ENCODE measurements around the gene CHTF8. TPM values are rescaled to one million over a fixed set of nuclear protein-coding genes. Genes with fewer than 3 reads are reported as not detected.

Gene CHTF8
- total RNA-seq, 1 donor from 2014 or later: 86.4 TPM

DNA sequence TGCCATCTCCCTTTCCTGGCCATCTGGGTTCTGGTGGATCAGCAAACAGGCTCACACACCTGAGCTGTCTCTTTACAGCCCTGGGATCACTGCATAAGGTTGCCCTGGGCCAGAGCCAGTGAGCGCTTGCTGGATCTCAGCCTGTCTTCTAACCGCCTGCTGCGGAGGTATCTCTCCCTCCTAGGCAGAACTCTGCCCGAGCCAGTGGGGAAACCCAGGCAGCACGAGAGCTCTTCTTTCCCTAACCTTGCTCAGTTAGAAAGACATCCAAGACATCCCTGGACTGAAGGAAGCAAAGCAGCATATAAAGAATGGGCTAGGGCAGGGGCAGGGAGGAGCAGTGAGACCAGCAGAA, 20.5 kb downstream of the CHTF8 start:
- Mint-ChIP-seq H3K4me3 (ENCODE audit: unreplicated experiment) (no peak overlapping the region), H3K4me1 (ENCODE audit: low read depth, unreplicated experiment) (peaks cover 5% of the 10 kb centered on the region), H3K9me3 (ENCODE audit: unreplicated experiment) (no peaks in the 10 kb centered on the region), H3K27ac (ENCODE audit: unreplicated experiment) (no peak overlapping the region), H3K36me3 (ENCODE audit: low read depth, unreplicated experiment) (peaks cover 30% of the 10 kb centered on the region), H3K27me3 (ENCODE audit: low read depth, unreplicated experiment) (peaks cover 11% of the 10 kb centered on the region)
- FAIRE-seq: no peak
- H3K36me3 ChIP-seq (ENCODE audit: insufficient read depth, low read length): no peaks in the 10 kb centered on the region
- no peak overlapping the region for H3K4me3 ChIP-seq (ENCODE audit: insufficient read depth, low read depth, low read length)
- peaks cover 4% of the 10 kb centered on the region for H3K27me3 ChIP-seq (ENCODE audit: insufficient read depth, low read length)
- TF ChIP-seq, protein P1, sequence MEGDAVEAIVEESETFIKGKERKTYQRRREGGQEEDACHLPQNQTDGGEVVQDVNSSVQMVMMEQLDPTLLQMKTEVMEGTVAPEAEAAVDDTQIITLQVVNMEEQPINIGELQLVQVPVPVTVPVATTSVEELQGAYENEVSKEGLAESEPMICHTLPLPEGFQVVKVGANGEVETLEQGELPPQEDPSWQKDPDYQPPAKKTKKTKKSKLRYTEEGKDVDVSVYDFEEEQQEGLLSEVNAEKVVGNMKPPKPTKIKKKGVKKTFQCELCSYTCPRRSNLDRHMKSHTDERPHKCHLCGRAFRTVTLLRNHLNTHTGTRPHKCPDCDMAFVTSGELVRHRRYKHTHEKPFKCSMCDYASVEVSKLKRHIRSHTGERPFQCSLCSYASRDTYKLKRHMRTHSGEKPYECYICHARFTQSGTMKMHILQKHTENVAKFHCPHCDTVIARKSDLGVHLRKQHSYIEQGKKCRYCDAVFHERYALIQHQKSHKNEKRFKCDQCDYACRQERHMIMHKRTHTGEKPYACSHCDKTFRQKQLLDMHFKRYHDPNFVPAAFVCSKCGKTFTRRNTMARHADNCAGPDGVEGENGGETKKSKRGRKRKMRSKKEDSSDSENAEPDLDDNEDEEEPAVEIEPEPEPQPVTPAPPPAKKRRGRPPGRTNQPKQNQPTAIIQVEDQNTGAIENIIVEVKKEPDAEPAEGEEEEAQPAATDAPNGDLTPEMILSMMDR (IDR thresholded peaks at IDR 0.05; ENCODE audit: insufficient read depth, low read depth, low read length): no peak
- no peak for TF ChIP-seq EZH2 (IDR thresholded peaks at IDR 0.05; ENCODE audit: insufficient read depth, low read length)
- DNase-seq (ENCODE audit: low read depth): no peak
- H3K27ac ChIP-seq (ENCODE audit: low read depth, low read length): no peak overlapping the region
- no peak overlapping the region for H2AFZ ChIP-seq (ENCODE audit: low read depth, low read length)
- no peak overlapping the region for H3K4me2 ChIP-seq (ENCODE audit: low read length)
- peaks cover 14% of the 10 kb centered on the region for H3K4me1 ChIP-seq (ENCODE audit: insufficient read depth, low read length)
- no peaks in the 10 kb centered on the region for H3K79me2 ChIP-seq (ENCODE audit: insufficient read depth, low read length)
- H3K9ac ChIP-seq (ENCODE audit: low read length): no peak overlapping the region
- no peaks in the 10 kb centered on the region for H3K9me3 ChIP-seq (ENCODE audit: insufficient read depth, low read depth, low read length)
- peaks cover 60% of the 10 kb centered on the region for H4K20me1 ChIP-seq (ENCODE audit: insufficient read depth, low read length)

DNA sequence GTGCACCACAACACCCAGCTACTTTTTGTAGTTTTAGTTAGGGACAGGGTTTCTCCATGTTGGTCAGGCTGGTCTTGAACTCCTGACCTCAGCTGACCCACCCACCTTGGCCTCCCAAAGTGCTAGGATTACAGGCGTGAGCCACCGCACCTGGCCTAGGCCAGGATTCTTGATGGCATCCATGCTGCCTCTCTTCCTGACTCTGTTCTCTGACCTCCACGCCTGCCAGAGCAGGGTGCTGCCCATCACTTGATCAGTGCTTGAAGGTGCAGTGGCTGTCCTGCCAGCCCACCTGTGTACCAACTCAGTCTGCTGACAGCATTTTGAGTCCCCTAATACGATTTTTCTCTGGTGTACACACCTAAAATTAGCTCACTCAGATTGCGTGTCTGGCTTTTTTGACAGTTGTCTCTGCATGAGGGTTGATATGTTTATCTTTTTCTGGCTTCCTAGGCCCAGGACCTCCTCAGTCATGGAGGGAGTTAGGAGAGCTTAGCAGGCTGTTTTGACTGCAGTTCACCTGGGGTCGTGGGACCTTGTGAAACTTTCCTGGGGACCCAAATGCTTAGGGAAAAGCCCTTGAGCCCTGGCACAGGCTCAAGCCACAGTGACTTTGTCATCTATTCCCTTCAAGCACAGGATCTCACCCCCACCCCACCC, 21.0 kb downstream of the CHTF8 start:
- peaks cover 5% of the 10 kb centered on the region for H3K27me3 ChIP-seq (ENCODE audit: insufficient read depth, low read length)
- no peak overlapping the region for H3K27ac ChIP-seq (ENCODE audit: low read depth, low read length)

DNA sequence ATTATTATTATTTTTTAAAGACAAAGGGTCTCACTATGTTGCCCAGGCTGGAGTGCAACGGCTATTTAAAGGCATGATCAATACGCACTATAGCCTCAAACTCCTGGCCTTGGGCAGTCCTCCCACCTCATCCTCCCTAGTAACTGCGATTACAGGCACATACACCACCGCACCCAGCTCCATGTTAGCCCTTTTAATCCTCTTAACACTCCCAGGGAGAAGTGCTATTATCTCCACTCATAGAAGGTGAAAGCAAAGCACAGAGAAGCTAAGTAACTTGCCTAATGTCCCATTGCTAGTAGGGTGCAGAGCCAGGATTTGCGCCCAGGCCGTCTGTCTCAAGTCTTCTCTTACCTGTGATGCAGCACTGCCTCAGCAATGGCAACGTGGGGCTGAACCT, 22.0 kb downstream of the CHTF8 start:
- no peaks in the 10 kb centered on the region for H3K36me3 ChIP-seq (ENCODE audit: insufficient read depth, low read length)
- H3K27me3 ChIP-seq (ENCODE audit: insufficient read depth, low read length): peaks cover 5% of the 10 kb centered on the region
- H4K20me1 ChIP-seq (ENCODE audit: insufficient read depth, low read length): peaks cover 54% of the 10 kb centered on the region
- H3K27ac Mint-ChIP-seq (ENCODE audit: unreplicated experiment): no peak overlapping the region
- no peaks in the 10 kb centered on the region for H3K9me3 ChIP-seq (ENCODE audit: insufficient read depth, low read depth, low read length)
- peaks cover 24% of the 10 kb centered on the region for H3K4me1 ChIP-seq (ENCODE audit: insufficient read depth, low read length)
- peaks cover 13% of the 10 kb centered on the region for H3K27me3 Mint-ChIP-seq (ENCODE audit: low read depth, unreplicated experiment)
- H3K4me3 Mint-ChIP-seq (ENCODE audit: unreplicated experiment): no peak overlapping the region
- no peak overlapping the region for H3K4me2 ChIP-seq (ENCODE audit: low read length)
- H2AFZ ChIP-seq (ENCODE audit: low read depth, low read length): no peak overlapping the region
- H3K4me1 Mint-ChIP-seq (ENCODE audit: low read depth, unreplicated experiment): peaks cover 7% of the 10 kb centered on the region
- TF ChIP-seq EZH2 (IDR thresholded peaks at IDR 0.05; ENCODE audit: insufficient read depth, low read length): no peak
- TF ChIP-seq, protein P1 (IDR thresholded peaks at IDR 0.05; ENCODE audit: insufficient read depth, low read depth, low read length): no peak
- no peak for FAIRE-seq
- H3K79me2 ChIP-seq (ENCODE audit: insufficient read depth, low read length): no peaks in the 10 kb centered on the region
- H3K9ac ChIP-seq (ENCODE audit: low read length): no peak overlapping the region
- no peak for DNase-seq (ENCODE audit: low read depth)
- no peak overlapping the region for H3K4me3 ChIP-seq (ENCODE audit: insufficient read depth, low read depth, low read length)
- H3K36me3 Mint-ChIP-seq (ENCODE audit: low read depth, unreplicated experiment): peaks cover 24% of the 10 kb centered on the region
- H3K9me3 Mint-ChIP-seq (ENCODE audit: unreplicated experiment): no peaks in the 10 kb centered on the region
- no peak overlapping the region for H3K27ac ChIP-seq (ENCODE audit: low read depth, low read length)

More for the DNA sequence above, 21.0 kb downstream of the CHTF8 start:
- Mint-ChIP-seq H3K9me3 (ENCODE audit: unreplicated experiment) (no peaks in the 10 kb centered on the region), H3K27ac (ENCODE audit: unreplicated experiment) (no peak overlapping the region), H3K36me3 (ENCODE audit: low read depth, unreplicated experiment) (peaks cover 28% of the 10 kb centered on the region), H3K4me1 (ENCODE audit: low read depth, unreplicated experiment) (peaks cover 5% of the 10 kb centered on the region), H3K4me3 (ENCODE audit: unreplicated experiment) (no peak overlapping the region), H3K27me3 (ENCODE audit: low read depth, unreplicated experiment) (peaks cover 11% of the 10 kb centered on the region)
- Histone ChIP-seq H3K9me3 (ENCODE audit: insufficient read depth, low read depth, low read length) (no peaks in the 10 kb centered on the region), H3K4me2 (ENCODE audit: low read length) (no peak overlapping the region), H3K9ac (ENCODE audit: low read length) (no peak overlapping the region), H3K79me2 (ENCODE audit: insufficient read depth, low read length) (no peaks in the 10 kb centered on the region), H4K20me1 (ENCODE audit: insufficient read depth, low read length) (peaks cover 54% of the 10 kb centered on the region), H2AFZ (ENCODE audit: low read depth, low read length) (no peak overlapping the region), H3K4me1 (ENCODE audit: insufficient read depth, low read length) (peaks cover 19% of the 10 kb centered on the region), H3K36me3 (ENCODE audit: insufficient read depth, low read length) (no peaks in the 10 kb centered on the region), H3K4me3 (ENCODE audit: insufficient read depth, low read depth, low read length) (no peak overlapping the region)
- DNase-seq (ENCODE audit: low read depth) (no peak), FAIRE-seq (no peak)
- TF ChIP-seq EZH2 (IDR thresholded peaks at IDR 0.05; ENCODE audit: insufficient read depth, low read length): no peak
- TF ChIP-seq, protein P1 (IDR thresholded peaks at IDR 0.05; ENCODE audit: insufficient read depth, low read depth, low read length): no peak
